Fibroblast of lung (primary cell): ENCODE data around the gene EVI5. TPM values are rescaled to one million over a fixed set of nuclear protein-coding genes. Genes with fewer than 3 reads are reported as not detected.

Experiments used
- DNase-seq, 2 donors: peaks; one replicate each; pipeline versions ENCODE4 v3.0.0 to v3.0.0-alpha.2; 2010; ENCODE audit warnings: low read depth in 2 of 2
- H2AFZ ChIP-seq: 2 replicates; pipeline ENCODE4 v1.5.1; 2012; ENCODE audit warnings: low read length, control low read depth, inconsistent platforms
- H3K27ac ChIP-seq: 2 replicates; pipeline ENCODE4 v1.5.1; 2011; ENCODE audit warnings: low read length, control low read depth; ENCODE audit not compliant: insufficient read depth
- H3K27me3 ChIP-seq: 2 replicates; pipeline ENCODE4 v1.5.1; 2011; ENCODE audit warnings: mild to moderate bottlenecking, low read length; ENCODE audit not compliant: control insufficient read depth, insufficient read depth
- H3K36me3 ChIP-seq: 2 replicates; pipeline ENCODE4 v1.5.1; 2011; ENCODE audit warnings: low read length; ENCODE audit not compliant: control insufficient read depth, insufficient read depth
- H3K4me1 ChIP-seq: 2 replicates; pipeline ENCODE4 v1.5.1; 2011; ENCODE audit warnings: low read length; ENCODE audit not compliant: control insufficient read depth, insufficient read depth; ENCODE audit errors: extremely low read depth
- H3K4me2 ChIP-seq: 2 replicates; pipeline ENCODE4 v1.5.1; 2011; ENCODE audit warnings: low read length, control low read depth; ENCODE audit not compliant: insufficient read depth; ENCODE audit errors: extremely low read depth
- H3K4me3 ChIP-seq, 4 experiments: fragments of 200-600 bp in 1 of 4; sonication (generic) in 1 of 4; replicated peaks in 1 of 4; 2 replicates each; pipeline ENCODE4 v1.5.1; 2011 to 2016; ENCODE audit warnings: low read length in 4 of 4, low read depth in 3 of 4, mild to moderate bottlenecking in 3 of 4, control low read depth in 2 of 4, inconsistent platforms in 1 of 4, mixed read lengths in 1 of 4; ENCODE audit not compliant: insufficient read depth in 1 of 4; ENCODE audit errors: control extremely low read depth in 1 of 4
- H3K79me2 ChIP-seq: 2 replicates; pipeline ENCODE4 v1.5.1; 2012; ENCODE audit warnings: mild to moderate bottlenecking, low read length, inconsistent platforms; ENCODE audit not compliant: control insufficient read depth, insufficient read depth
- H3K9ac ChIP-seq: 2 replicates; pipeline ENCODE4 v1.5.1; 2011; ENCODE audit warnings: mild to moderate bottlenecking, low read length, control low read depth; ENCODE audit not compliant: insufficient read depth
- H3K9me3 ChIP-seq: 2 replicates; pipeline ENCODE4 v1.5.1; 2012; ENCODE audit warnings: low read depth, low read length; ENCODE audit not compliant: control insufficient read depth, insufficient read depth
- H4K20me1 ChIP-seq: 2 replicates; pipeline ENCODE4 v1.5.1; 2011; ENCODE audit warnings: low read length; ENCODE audit not compliant: control insufficient read depth, insufficient read depth; ENCODE audit errors: extremely low read depth
- CTCF ChIP-seq, 2 donors: IDR thresholded peaks in 1 of 2; conservative IDR thresholded peaks in 1 of 2; 1 replicate in 1 of 2; 2 replicates in 1 of 2; pipeline ENCODE4 v1.5.1; 2011 to 2012; ENCODE audit warnings: low read length in 2 of 2, control low read depth in 1 of 2, inconsistent platforms in 1 of 2, low read depth in 1 of 2, mild to moderate bottlenecking in 1 of 2
- EZH2 ChIP-seq: IDR thresholded peaks from 2 replicates; pipeline ENCODE4 v1.5.1; 2012; ENCODE audit warnings: low read length, control low read depth, mild to moderate bottlenecking; ENCODE audit errors: missing control alignments
- polyA plus RNA-seq, 2 donors: library from polyadenylated mRNA; depleted of rRNA in 1 of 2; stranded (reverse) in 1 of 2; unstranded in 1 of 2; fragments of >200 nt; gene quantifications; 2 replicates each; pipeline ENCODE4 v1.2.1, GENCODE V29; 2011 to 2012; ENCODE audit warnings: missing spikeins in 1 of 2
- total RNA-seq: library from RNA; depleted of rRNA; stranded (reverse); fragments of >200 nt; gene quantifications from 2 replicates; pipeline ENCODE4 v1.2.1, GENCODE V29; 2014

EVI5 gene
- total and polyA plus RNA-seq, 2 donors (not counting 1 experiment from before 2014, with no cell fraction given) = 32.5 to 48.1 TPM

GRCh38 chr1:92832537-92833114, 47.7 kb upstream of the EVI5 start:
- Histone ChIP-seq H3K27me3 (no peaks in the 10 kb centered on the region), H3K4me1 (no peaks in the 10 kb centered on the region), H3K27ac (peak overlapping the region; percentile 91), H3K79me2 (peaks cover 58% of the 10 kb centered on the region), H4K20me1 (peaks cover 13% of the 10 kb centered on the region), H3K36me3 (peaks cover 7% of the 10 kb centered on the region), H2AFZ (no peak overlapping the region), H3K9me3 (no peaks in the 10 kb centered on the region), H3K9ac (peak overlapping the region; percentile 84), H3K4me2 (peak overlapping the region; percentile 96), H3K4me3 (peak overlapping the region; percentile 94 to 99 (median 96))
- peak; percentile 23 to 30 for DNase-seq
- no peak for TF ChIP-seq EZH2
- TF ChIP-seq CTCF (conservative IDR thresholded peaks at IDR 0.05 in 1 of 2, IDR thresholded peaks at IDR 0.05 in 1 of 2; ENCODE audit: low read depth in 1 of 2, low read length in 2 of 2) = no peak

- DNase-seq = peak; percentile 94 to 98
- TF ChIP-seq EZH2 = no peak
- peak; percentile 82 to 98 for TF ChIP-seq CTCF (conservative IDR thresholded peaks at IDR 0.05 in 1 of 2, IDR thresholded peaks at IDR 0.05 in 1 of 2; ENCODE audit: low read depth in 1 of 2, low read length in 2 of 2)
- Histone ChIP-seq H3K27me3 (no peaks in the 10 kb centered on the region), H3K4me2 (peak within 1 kb of the TSS; percentile 96), H3K9me3 (no peaks in the 10 kb centered on the region), H3K4me1 (no peaks in the 10 kb centered on the region), H3K36me3 (peaks cover 7% of the 10 kb centered on the region), H4K20me1 (peaks cover 13% of the 10 kb centered on the region), H2AFZ (peak within 1 kb of the TSS; percentile 83), H3K9ac (peak within 1 kb of the TSS; percentile 84), H3K4me3 (peak within 1 kb of the TSS; percentile 94 to 99 (median 96)), H3K79me2 (peaks cover 51% of the 10 kb centered on the region), H3K27ac (peak within 1 kb of the TSS; percentile 91)
These were observed 47.0 kb upstream of the EVI5 start, which contains the start of gene RPL5 for GRCh38 chr1:92831762-92832536. RPL5 (plus strand) TSS chr1:92832040; CDS start chr1:92832115, 75 bp downstream.

- Histone ChIP-seq H3K9me3 (no peaks in the 10 kb centered on the region), H3K4me1 (no peaks in the 10 kb centered on the region), H3K9ac (no peak overlapping the region), H4K20me1 (peaks cover 13% of the 10 kb centered on the region), H3K4me2 (no peak overlapping the region), H3K27ac (peak overlapping the region; percentile 11), H3K27me3 (no peaks in the 10 kb centered on the region), H3K79me2 (peaks cover 45% of the 10 kb centered on the region), H3K4me3 (peak overlapping the region in 2 of 4 experiments; percentile 95 to 98), H2AFZ (peak overlapping the region; percentile 17), H3K36me3 (peaks cover 7% of the 10 kb centered on the region)
- TF ChIP-seq EZH2 (no peak), CTCF (conservative IDR thresholded peaks at IDR 0.05 in 1 of 2, IDR thresholded peaks at IDR 0.05 in 1 of 2; ENCODE audit: low read depth in 1 of 2, low read length in 2 of 2) (no peak)
- no peak for DNase-seq
These were observed 46.5 kb upstream of the EVI5 start for GRCh38 chr1:92831368-92831761.
